Measurements from ENCODE around the gene TMEM165.
"Not testable (repeated sequence)": the region's sequence is repeated elsewhere in the genome, so short reads cannot be mapped to it uniquely, and the experiment has no call there.

The TMEM165 gene

GRCh38 chr4:55355555-55355954 lies 40.2 kb upstream of the TMEM165 start:
- Histone ChIP-seq H3K36me3 (ENCODE audit: control insufficient read depth, insufficient read depth, low read length) (no peaks in the 10 kb centered on the region; the same call in 1 of the 2 replicates), H3K4me3 (ENCODE audit: low read length) (no peak overlapping the region), H3K9me3 (ENCODE audit: control insufficient read depth, insufficient read depth, low read length) (no peaks in the 10 kb centered on the region), H3K27me3 (ENCODE audit: control insufficient read depth, insufficient read depth, low read length) (no peaks in the 10 kb centered on the region), H3K4me1 (ENCODE audit: control insufficient read depth, insufficient read depth, low read length) (no peaks in the 10 kb centered on the region), H3K27ac (ENCODE audit: low read length) (no peak overlapping the region)
- DNase-seq (ENCODE audit: low read depth, low spot score) = no peak
- WGBS (ENCODE audit: insufficient coverage, insufficient read length) = no CpG with 5 or more reads among the region's 6 CpGs

- no peak overlapping the region for H3K4me3 ChIP-seq (ENCODE audit: low read length)
- H3K27me3 ChIP-seq (ENCODE audit: control insufficient read depth, insufficient read depth, low read length) = no peaks in the 10 kb centered on the region
- H3K4me1 ChIP-seq (ENCODE audit: control insufficient read depth, insufficient read depth, low read length) = no peaks in the 10 kb centered on the region
- WGBS (ENCODE audit: insufficient coverage, insufficient read length) = no CpG with 5 or more reads among the region's 5 CpGs
- no peaks in the 10 kb centered on the region; the same call in 1 of the 2 replicates for H3K36me3 ChIP-seq (ENCODE audit: control insufficient read depth, insufficient read depth, low read length)
- DNase-seq (ENCODE audit: low read depth, low spot score) = no peak
- no peaks in the 10 kb centered on the region for H3K9me3 ChIP-seq (ENCODE audit: control insufficient read depth, insufficient read depth, low read length)
- H3K27ac ChIP-seq (ENCODE audit: low read length) = no peak overlapping the region
Observed at GRCh38 chr4:55356991-55357461, 38.7 kb upstream of the TMEM165 start.

GRCh38 chr4:55358246-55358645 lies 37.5 kb upstream of the TMEM165 start:
- Histone ChIP-seq H3K27ac (ENCODE audit: low read length) (no peak overlapping the region), H3K4me3 (ENCODE audit: low read length) (no peak overlapping the region), H3K36me3 (ENCODE audit: control insufficient read depth, insufficient read depth, low read length) (no peaks in the 10 kb centered on the region), H3K4me1 (ENCODE audit: control insufficient read depth, insufficient read depth, low read length) (no peaks in the 10 kb centered on the region), H3K9me3 (ENCODE audit: control insufficient read depth, insufficient read depth, low read length) (no peaks in the 10 kb centered on the region), H3K27me3 (ENCODE audit: control insufficient read depth, insufficient read depth, low read length) (no peaks in the 10 kb centered on the region)
- no peak for DNase-seq (ENCODE audit: low read depth, low spot score)
- no CpG with 5 or more reads among the region's 2 CpGs for WGBS (ENCODE audit: insufficient coverage, insufficient read length)

GRCh38 chr4:55358668-55359067 lies 37.1 kb upstream of the TMEM165 start:
- H3K4me1 ChIP-seq (ENCODE audit: control insufficient read depth, insufficient read depth, low read length) = no peaks in the 10 kb centered on the region
- WGBS (ENCODE audit: insufficient coverage, insufficient read length) = no CpG with 5 or more reads among the region's 2 CpGs
- H3K27me3 ChIP-seq (ENCODE audit: control insufficient read depth, insufficient read depth, low read length) = no peaks in the 10 kb centered on the region
- H3K27ac ChIP-seq (ENCODE audit: low read length) = no peak overlapping the region
- DNase-seq (ENCODE audit: low read depth, low spot score) = no peak
- no peaks in the 10 kb centered on the region for H3K9me3 ChIP-seq (ENCODE audit: control insufficient read depth, insufficient read depth, low read length)
- H3K36me3 ChIP-seq (ENCODE audit: control insufficient read depth, insufficient read depth, low read length) = no peaks in the 10 kb centered on the region
- H3K4me3 ChIP-seq (ENCODE audit: low read length) = no peak overlapping the region

GRCh38 chr4:55359397-55359916 lies 36.3 kb upstream of the TMEM165 start:
- Histone ChIP-seq H3K9me3 (ENCODE audit: control insufficient read depth, insufficient read depth, low read length) (no peaks in the 10 kb centered on the region), H3K36me3 (ENCODE audit: control insufficient read depth, insufficient read depth, low read length) (0 out of 2 replicates have a peak, but pooled peaks cover 3% of the 10 kb centered on the region), H3K27ac (ENCODE audit: low read length) (no peak overlapping the region), H3K27me3 (ENCODE audit: control insufficient read depth, insufficient read depth, low read length) (no peaks in the 10 kb centered on the region), H3K4me3 (ENCODE audit: low read length) (no peak overlapping the region), H3K4me1 (ENCODE audit: control insufficient read depth, insufficient read depth, low read length) (no peaks in the 10 kb centered on the region)
- WGBS (ENCODE audit: insufficient coverage, insufficient read length) = no CpG with 5 or more reads among the region's 8 CpGs
- no peak for DNase-seq (ENCODE audit: low read depth, low spot score)

- not testable (repeated sequence) for H3K4me3 ChIP-seq (ENCODE audit: low read length); H3K27ac ChIP-seq (ENCODE audit: low read length); H3K9me3 ChIP-seq (ENCODE audit: control insufficient read depth, insufficient read depth, low read length); DNase-seq (ENCODE audit: low read depth, low spot score); H3K4me1 ChIP-seq (ENCODE audit: control insufficient read depth, insufficient read depth, low read length); H3K36me3 ChIP-seq (ENCODE audit: control insufficient read depth, insufficient read depth, low read length); H3K27me3 ChIP-seq (ENCODE audit: control insufficient read depth, insufficient read depth, low read length)
- no CpG with 5 or more reads among the region's 9 CpGs for WGBS (ENCODE audit: insufficient coverage, insufficient read length)
Observed at GRCh38 chr4:55362938-55363337, 32.8 kb upstream of the TMEM165 start.

- no CpG with 5 or more reads among the region's 9 CpGs for WGBS (ENCODE audit: insufficient coverage, insufficient read length)
- Histone ChIP-seq H3K27ac (ENCODE audit: low read length) (no peak overlapping the region), H3K27me3 (ENCODE audit: control insufficient read depth, insufficient read depth, low read length) (no peaks in the 10 kb centered on the region), H3K4me3 (ENCODE audit: low read length) (no peak overlapping the region), H3K4me1 (ENCODE audit: control insufficient read depth, insufficient read depth, low read length) (no peaks in the 10 kb centered on the region), H3K9me3 (ENCODE audit: control insufficient read depth, insufficient read depth, low read length) (no peaks in the 10 kb centered on the region), H3K36me3 (ENCODE audit: control insufficient read depth, insufficient read depth, low read length) (0 out of 2 replicates have a peak, but pooled peaks cover 3% of the 10 kb centered on the region)
- no peak for DNase-seq (ENCODE audit: low read depth, low spot score)
Observed at GRCh38 chr4:55363691-55364351, 31.9 kb upstream of the TMEM165 start.

GRCh38 chr4:55364691-55365344 lies 30.9 kb upstream of the TMEM165 start:
- H3K27me3 ChIP-seq (ENCODE audit: control insufficient read depth, insufficient read depth, low read length) = no peaks in the 10 kb centered on the region
- H3K27ac ChIP-seq (ENCODE audit: low read length) = no peak overlapping the region
- 0 out of 2 replicates have a peak, but pooled peaks cover 3% of the 10 kb centered on the region for H3K36me3 ChIP-seq (ENCODE audit: control insufficient read depth, insufficient read depth, low read length)
- H3K4me1 ChIP-seq (ENCODE audit: control insufficient read depth, insufficient read depth, low read length) = no peaks in the 10 kb centered on the region
- H3K4me3 ChIP-seq (ENCODE audit: low read length) = no peak overlapping the region
- no peaks in the 10 kb centered on the region for H3K9me3 ChIP-seq (ENCODE audit: control insufficient read depth, insufficient read depth, low read length)
- no peak for DNase-seq (ENCODE audit: low read depth, low spot score)
- WGBS (ENCODE audit: insufficient coverage, insufficient read length) = no CpG with 5 or more reads among the region's 9 CpGs

- Histone ChIP-seq H3K36me3 (ENCODE audit: control insufficient read depth, insufficient read depth, low read length) (0 out of 2 replicates have a peak, but pooled peaks cover 3% of the 10 kb centered on the region), H3K27me3 (ENCODE audit: control insufficient read depth, insufficient read depth, low read length) (no peaks in the 10 kb centered on the region), H3K27ac (ENCODE audit: low read length) (no peak overlapping the region), H3K4me1 (ENCODE audit: control insufficient read depth, insufficient read depth, low read length) (no peaks in the 10 kb centered on the region), H3K9me3 (ENCODE audit: control insufficient read depth, insufficient read depth, low read length) (no peaks in the 10 kb centered on the region), H3K4me3 (ENCODE audit: low read length) (no peak overlapping the region)
- no CpG with 5 or more reads among the region's 7 CpGs for WGBS (ENCODE audit: insufficient coverage, insufficient read length)
- no peak for DNase-seq (ENCODE audit: low read depth, low spot score)
Observed at GRCh38 chr4:55365345-55365728, 30.4 kb upstream of the TMEM165 start.

- Histone ChIP-seq H3K36me3 (ENCODE audit: control insufficient read depth, insufficient read depth, low read length) (0 out of 2 replicates have a peak, but pooled peaks cover 3% of the 10 kb centered on the region), H3K4me3 (ENCODE audit: low read length) (no peak overlapping the region), H3K4me1 (ENCODE audit: control insufficient read depth, insufficient read depth, low read length) (no peaks in the 10 kb centered on the region), H3K9me3 (ENCODE audit: control insufficient read depth, insufficient read depth, low read length) (no peaks in the 10 kb centered on the region), H3K27ac (ENCODE audit: low read length) (no peak overlapping the region), H3K27me3 (ENCODE audit: control insufficient read depth, insufficient read depth, low read length) (no peaks in the 10 kb centered on the region)
- no peak for DNase-seq (ENCODE audit: low read depth, low spot score)
- no CpG with 5 or more reads among the region's 7 CpGs for WGBS (ENCODE audit: insufficient coverage, insufficient read length)
Observed at GRCh38 chr4:55366621-55367020, 29.1 kb upstream of the TMEM165 start.
